ENCODE data around the gene MGAT1. TPM values are rescaled to one million over a fixed set of nuclear protein-coding genes. Genes with fewer than 3 reads are reported as not detected.

The MGAT1 gene
- polyA plus RNA-seq, 4 donors: 68.5 to 94.9 (median 78.4) TPM

DNA sequence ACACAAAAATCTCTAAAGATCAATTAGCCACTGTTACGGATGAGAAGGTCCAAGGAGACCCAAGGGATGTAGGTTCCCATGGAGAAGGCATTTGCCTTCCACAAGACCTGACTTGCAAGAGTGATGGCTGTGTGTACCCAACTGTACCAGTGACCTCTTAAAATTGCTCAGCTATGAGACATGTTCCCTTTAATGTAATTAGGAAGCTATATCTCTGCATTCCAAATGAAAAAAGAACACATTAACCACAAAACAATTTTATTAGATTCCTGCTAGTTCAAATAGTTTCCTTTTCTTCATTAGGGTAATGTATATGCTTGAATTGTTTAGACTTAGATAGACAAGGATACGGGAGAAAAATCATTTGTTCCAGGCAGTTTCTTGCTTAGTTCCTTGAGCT is 66.1 kb downstream of the MGAT1 start:
- DNase-seq (ENCODE audit: low read depth in 4 of 4, low spot score in 3 of 4): no peak

Other genes with a start within 250 kb of the MGAT1 start
- 1 to 10 TPM in 2 of 4 donors, under 1 TPM in 2; 0.47 to 1.6 (median 1.1) TPM for gene SCGB3A1, start 211.3 kb downstream of the MGAT1 start, polyA plus RNA-seq (ENCODE audit: insufficient read length in 4 of 4)
- 10 to 100 TPM in 3 of 4 donors, 1 to 10 TPM in 1; 9.3 to 32.5 (median 25.4) TPM for gene FLT4, start 153.2 kb downstream of the MGAT1 start, polyA plus RNA-seq (ENCODE audit: insufficient read length in 4 of 4)
- gene OR2Y1, start 62.7 kb downstream of the MGAT1 start, polyA plus RNA-seq (ENCODE audit: insufficient read length in 4 of 4): not detected
- 10 to 100 TPM; 39.5 to 65.4 (median 61.8) TPM for gene ZFP62, start 58.5 kb upstream of the MGAT1 start, polyA plus RNA-seq (ENCODE audit: insufficient read length in 4 of 4)
- gene BTNL8, start 96.4 kb upstream of the MGAT1 start, polyA plus RNA-seq (ENCODE audit: insufficient read length in 4 of 4): under 1 TPM in 3 of 4 donors, not detected in 1; 0.24 to 0.84 (median 0.37) TPM
- under 1 TPM in 3 of 4 donors, not detected in 1; 0.05 to 0.11 (median 0.10) TPM for gene BTNL3, start 186.0 kb upstream of the MGAT1 start, polyA plus RNA-seq (ENCODE audit: insufficient read length in 4 of 4)
- gene BTNL9, start 237.5 kb upstream of the MGAT1 start, polyA plus RNA-seq (ENCODE audit: insufficient read length in 4 of 4): 10 to 100 TPM in 1 of 4 donors, 1 to 10 TPM in 3; 4.2 to 10.0 (median 7.4) TPM

Measured in left renal pelvis (tissue), 4 donors.